KOPT-K1 (cell line): ENCODE data around the gene GPC5.
"Not testable (repeated sequence)": the region's sequence is repeated elsewhere in the genome, so short reads cannot be mapped to it uniquely, and the experiment has no call there.

Experiments used
- H3K27ac ChIP-seq: fragments of 200-600 bp; sonication (generic); 2 replicates; pipeline ENCODE4 v1.5.1; 2016; ENCODE audit warnings: antibody characterized with exemption, mild to moderate bottlenecking, low read depth, low read length; ENCODE audit not compliant: poor library complexity, severe bottlenecking
- H3K36me3 ChIP-seq: fragments of 200-600 bp; sonication (generic); 2 replicates; pipeline ENCODE4 v1.5.1; 2017; ENCODE audit warnings: antibody characterized with exemption, mild to moderate bottlenecking, low read length, moderate library complexity; ENCODE audit not compliant: insufficient read depth
- H3K9me3 ChIP-seq: fragments of 200-600 bp; sonication (generic); 2 replicates; pipeline ENCODE4 v1.5.1; 2017; ENCODE audit warnings: antibody characterized with exemption, low read length, mild to moderate bottlenecking; ENCODE audit not compliant: insufficient read depth, poor library complexity, severe bottlenecking

Gene GPC5

GRCh38 chr13:92842145-92842544 is 1443.7 kb downstream of the GPC5 start:
- H3K9me3 ChIP-seq, result no peaks in the 10 kb centered on the region
- H3K27ac ChIP-seq, result no peak overlapping the region
- no peaks in the 10 kb centered on the region for H3K36me3 ChIP-seq

GRCh38 chr13:92843549-92843948 is 1445.1 kb downstream of the GPC5 start:
- Histone ChIP-seq H3K36me3 (no peaks in the 10 kb centered on the region), H3K9me3 (no peaks in the 10 kb centered on the region), H3K27ac (no peak overlapping the region)

GRCh38 chr13:92849381-92849780 is 1451.0 kb downstream of the GPC5 start:
- no peak overlapping the region for H3K27ac ChIP-seq
- H3K9me3 ChIP-seq, result no peaks in the 10 kb centered on the region
- no peaks in the 10 kb centered on the region for H3K36me3 ChIP-seq

GRCh38 chr13:92864584-92865284 is 1466.3 kb downstream of the GPC5 start:
- Histone ChIP-seq H3K36me3 (no peaks in the 10 kb centered on the region), H3K27ac (no peak overlapping the region), H3K9me3 (no peaks in the 10 kb centered on the region)

- Histone ChIP-seq H3K27ac (no peak overlapping the region), H3K9me3 (no peaks in the 10 kb centered on the region), H3K36me3 (no peaks in the 10 kb centered on the region)
Observed at GRCh38 chr13:92873029-92873428, 1474.6 kb downstream of the GPC5 start.

GRCh38 chr13:92886535-92887077 is 1488.2 kb downstream of the GPC5 start:
- H3K27ac ChIP-seq, result no peak overlapping the region
- no peaks in the 10 kb centered on the region for H3K36me3 ChIP-seq
- H3K9me3 ChIP-seq, result no peaks in the 10 kb centered on the region

- H3K9me3 ChIP-seq, result no peaks in the 10 kb centered on the region
Observed at GRCh38 chr13:92894447-92894846, 1496.0 kb downstream of the GPC5 start.

GRCh38 chr13:92896842-92897241 is 1498.4 kb downstream of the GPC5 start:
- Histone ChIP-seq H3K9me3 (no peaks in the 10 kb centered on the region), H3K36me3 (no peaks in the 10 kb centered on the region), H3K27ac (no peak overlapping the region)

More at GRCh38 chr13:92894447-92894846, 1496.0 kb downstream of the GPC5 start:
- no peak overlapping the region for H3K27ac ChIP-seq
- no peaks in the 10 kb centered on the region for H3K36me3 ChIP-seq

- H3K36me3 ChIP-seq, H3K9me3 ChIP-seq, H3K27ac ChIP-seq: not testable (repeated sequence)
Observed at GRCh38 chr13:92898946-92899345, 1500.5 kb downstream of the GPC5 start.

- no peaks in the 10 kb centered on the region for H3K36me3 ChIP-seq
- H3K27ac ChIP-seq, result no peak overlapping the region
- H3K9me3 ChIP-seq, result peaks cover 3% of the 10 kb centered on the region
Observed at GRCh38 chr13:92900446-92900845, 1502.0 kb downstream of the GPC5 start.

- Histone ChIP-seq H3K36me3 (no peaks in the 10 kb centered on the region), H3K9me3 (peaks cover 3% of the 10 kb centered on the region), H3K27ac (no peak overlapping the region)
Observed at GRCh38 chr13:92901739-92902138, 1503.3 kb downstream of the GPC5 start.

- Histone ChIP-seq H3K27ac (no peak overlapping the region), H3K36me3 (no peaks in the 10 kb centered on the region), H3K9me3 (no peaks in the 10 kb centered on the region)
Observed at GRCh38 chr13:92912629-92913028, 1514.2 kb downstream of the GPC5 start.

GRCh38 chr13:92913840-92914239 is 1515.4 kb downstream of the GPC5 start:
- Histone ChIP-seq H3K27ac (no peak overlapping the region), H3K9me3 (no peaks in the 10 kb centered on the region), H3K36me3 (no peaks in the 10 kb centered on the region)
